Cardiac muscle cell (in vitro differentiated cells and primary cell): ENCODE measurements around the gene WTIP. TPM values are rescaled to one million over a fixed set of nuclear protein-coding genes. Genes with fewer than 3 reads are reported as not detected.

Experiments
- DNase-seq, 2 donors: peaks; one replicate each; pipeline versions ENCODE4 v3.0.0 to v3.0.0-alpha.2; 2010 to 2017; ENCODE audit warnings: low read depth in 1 of 2, low spot score in 1 of 2
- H3K27ac ChIP-seq: fragments of 200-600 bp; sonication (generic); 2 replicates; pipeline ENCODE4 v1.5.1; 2016
- H3K27me3 ChIP-seq: fragments of 200-600 bp; sonication (generic); 2 replicates; pipeline ENCODE4 v1.6.0; 2016; ENCODE audit warnings: control low read depth
- H3K36me3 ChIP-seq: fragments of 200-600 bp; sonication (generic); 2 replicates; pipeline ENCODE4 v1.5.1; 2016; ENCODE audit warnings: control low read depth
- H3K4me1 ChIP-seq: fragments of 200-600 bp; sonication (generic); 2 replicates; pipeline ENCODE4 v1.8.1; 2017; ENCODE audit warnings: low read depth, mild to moderate bottlenecking, mixed run types
- H3K4me3 ChIP-seq: fragments of 200-600 bp; sonication (generic); 2 replicates; pipeline ENCODE4 v1.5.1; 2016; ENCODE audit warnings: mild to moderate bottlenecking
- H3K9me3 ChIP-seq: fragments of 200-600 bp; sonication (generic); 2 replicates; pipeline ENCODE4 v1.5.1; 2017; ENCODE audit warnings: low read depth, mild to moderate bottlenecking, control low read depth
- CTCF ChIP-seq: IDR thresholded peaks from 2 replicates; pipeline ENCODE4 v1.5.1; 2012; ENCODE audit warnings: low read depth, mild to moderate bottlenecking, low read length
- polyA plus RNA-seq: library from polyadenylated mRNA; unstranded; fragments of >200 nt; fragmentation: Nextera tagmentation; extraction: Ambion mirVana; gene quantifications from 2 replicates; pipeline ENCODE4 v1.2.1, GENCODE V29; 2016
- total RNA-seq: library from RNA; depleted of rRNA; stranded (reverse); fragments of >200 nt; gene quantifications from 2 replicates; pipeline ENCODE4 v1.2.3, GENCODE V29; 2016

The WTIP gene
- total and polyA plus RNA-seq, 2 experiments from 2014 or later = 13.6 to 29.4 TPM

- Histone ChIP-seq H3K4me1 (no peaks in the 10 kb centered on the region), H3K27ac (no peak overlapping the region), H3K9me3 (no peaks in the 10 kb centered on the region), H3K4me3 (no peak overlapping the region), H3K27me3 (no peaks in the 10 kb centered on the region), H3K36me3 (peaks cover 9% of the 10 kb centered on the region)
- no peak for DNase-seq
- TF ChIP-seq CTCF = no peak
Observed at GRCh38 chr19:34490141-34490766, 8.7 kb downstream of the WTIP start.

- H3K27ac ChIP-seq = no peak overlapping the region
- no peak overlapping the region for H3K4me3 ChIP-seq
- H3K36me3 ChIP-seq = peaks cover 16% of the 10 kb centered on the region
- H3K27me3 ChIP-seq = no peaks in the 10 kb centered on the region
- TF ChIP-seq CTCF = no peak
- H3K9me3 ChIP-seq = no peaks in the 10 kb centered on the region
- no peak for DNase-seq
- H3K4me1 ChIP-seq = no peaks in the 10 kb centered on the region
Observed at GRCh38 chr19:34493038-34493648, 11.6 kb downstream of the WTIP start.

DNA sequence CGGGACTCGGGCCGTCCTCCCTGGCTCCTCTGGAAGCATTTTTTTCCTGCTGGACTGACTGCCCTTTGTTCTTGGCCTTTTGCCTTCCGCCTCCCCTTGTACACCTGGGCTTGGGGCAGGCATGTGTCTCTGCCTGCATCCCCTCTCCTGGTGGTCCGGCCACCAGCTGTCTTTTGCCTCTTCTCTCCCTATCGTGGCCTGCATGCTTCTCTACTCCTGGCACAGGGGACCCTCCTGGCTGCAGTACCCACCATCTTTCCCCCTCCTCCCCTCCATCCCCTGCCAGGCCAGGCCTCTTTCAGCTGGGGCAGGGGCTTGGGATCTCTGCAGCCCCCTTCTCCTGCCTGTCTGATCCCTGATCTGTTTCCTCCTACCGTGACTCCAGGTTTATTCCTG, 12.1 kb downstream of the WTIP start:
- Histone ChIP-seq H3K36me3 (peaks cover 16% of the 10 kb centered on the region), H3K4me1 (no peaks in the 10 kb centered on the region), H3K27me3 (no peaks in the 10 kb centered on the region), H3K27ac (no peak overlapping the region), H3K4me3 (no peak overlapping the region), H3K9me3 (no peaks in the 10 kb centered on the region)
- no peak for TF ChIP-seq CTCF
- DNase-seq = no peak

DNA sequence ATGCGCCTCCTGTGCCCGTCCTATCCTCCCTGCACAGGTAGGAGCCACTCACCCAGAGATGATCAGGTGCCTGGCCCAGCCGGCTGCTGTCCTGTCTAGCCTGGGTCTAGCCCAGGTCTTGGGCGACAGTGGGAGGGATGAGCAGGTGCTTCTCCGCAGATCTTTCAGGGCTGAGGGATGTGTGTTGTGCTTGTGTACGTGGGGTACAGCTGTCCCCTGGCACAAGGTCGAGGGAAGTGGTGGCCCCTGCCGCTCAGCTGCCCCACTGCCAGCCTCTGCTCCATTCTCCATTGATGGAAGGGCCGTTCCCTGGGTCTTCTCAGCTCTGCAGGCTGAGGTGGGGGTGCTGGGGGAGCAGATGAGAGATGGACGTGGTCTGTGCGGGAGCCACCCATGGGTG, 13.0 kb downstream of the WTIP start:
- no peak overlapping the region for H3K27ac ChIP-seq
- H3K36me3 ChIP-seq = peaks cover 16% of the 10 kb centered on the region
- no peak overlapping the region for H3K4me3 ChIP-seq
- H3K9me3 ChIP-seq = no peaks in the 10 kb centered on the region
- H3K27me3 ChIP-seq = no peaks in the 10 kb centered on the region
- no peak for TF ChIP-seq CTCF
- DNase-seq = no peak
- H3K4me1 ChIP-seq = no peaks in the 10 kb centered on the region

GRCh38 chr19:34495416-34495815, 13.9 kb downstream of the WTIP start:
- no peaks in the 10 kb centered on the region for H3K27me3 ChIP-seq
- H3K4me1 ChIP-seq = no peaks in the 10 kb centered on the region
- peaks cover 16% of the 10 kb centered on the region for H3K36me3 ChIP-seq
- no peak overlapping the region for H3K4me3 ChIP-seq
- H3K27ac ChIP-seq = no peak overlapping the region
- H3K9me3 ChIP-seq = no peaks in the 10 kb centered on the region
- no peak for TF ChIP-seq CTCF
- no peak for DNase-seq
